HG02884 (cell line): ENCODE measurements around the gene PCNX1.
A peak's percentile ranks its signal among the peaks of the same experiment; 100 is the strongest.
"Not testable (repeated sequence)": the region's sequence is repeated elsewhere in the genome, so short reads cannot be mapped to it uniquely, and the experiment has no call there.

Experiments
- ATAC-seq: cut with Tn5 transposase; IDR thresholded peaks from one replicate; pipeline ENCODE4 v1.9.1; 2021; ENCODE audit warnings: mild to moderate bottlenecking, moderate library complexity; ENCODE audit not compliant: unreplicated experiment

Gene PCNX1

DNA sequence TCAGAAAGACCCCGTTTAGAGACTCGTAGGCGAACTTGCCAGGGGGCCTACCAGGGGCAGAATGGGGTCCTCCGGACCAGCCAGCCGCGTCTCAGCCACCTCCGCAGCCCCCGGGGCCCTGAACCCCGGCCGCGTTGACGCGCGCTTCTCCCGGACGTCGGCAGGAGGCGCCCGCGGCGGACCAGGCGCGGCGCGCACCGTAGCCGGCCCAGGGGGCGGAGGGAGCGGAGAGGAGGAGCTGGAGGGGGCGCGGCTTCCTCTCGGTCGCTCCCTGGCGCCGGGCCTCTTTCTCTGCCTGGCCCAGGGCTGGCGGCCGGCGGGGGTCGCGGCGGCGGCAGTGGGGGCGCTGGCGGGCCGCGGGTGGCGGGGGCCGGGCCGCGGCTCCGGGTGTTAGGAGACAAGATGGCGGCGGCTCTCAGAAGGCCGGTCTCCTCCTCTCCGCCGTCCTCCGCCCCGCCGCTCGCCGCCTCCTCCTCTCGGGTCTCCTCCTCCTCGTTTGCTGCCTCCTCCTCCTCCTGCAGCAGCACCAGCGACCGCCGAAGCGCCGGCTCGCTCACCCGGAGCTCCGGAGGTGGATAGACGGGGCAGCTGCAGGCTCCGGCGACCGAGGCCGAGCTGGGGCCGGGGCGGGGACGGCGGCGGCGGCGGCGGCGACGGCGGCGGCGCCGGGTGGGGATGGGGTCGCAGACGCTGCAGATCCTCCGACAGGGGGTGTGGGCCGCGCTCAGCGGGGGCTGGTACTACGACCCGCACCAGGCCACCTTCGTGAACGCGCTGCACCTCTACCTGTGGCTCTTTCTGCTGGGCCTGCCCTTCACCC is at the start of gene PCNX1:
Gene PCNX1 (plus strand): TSS at position 284 of the 820 bp plus-strand sequence. CDS start 392 bp downstream, at position 676.
- ATAC-seq = peak; percentile 60

DNA sequence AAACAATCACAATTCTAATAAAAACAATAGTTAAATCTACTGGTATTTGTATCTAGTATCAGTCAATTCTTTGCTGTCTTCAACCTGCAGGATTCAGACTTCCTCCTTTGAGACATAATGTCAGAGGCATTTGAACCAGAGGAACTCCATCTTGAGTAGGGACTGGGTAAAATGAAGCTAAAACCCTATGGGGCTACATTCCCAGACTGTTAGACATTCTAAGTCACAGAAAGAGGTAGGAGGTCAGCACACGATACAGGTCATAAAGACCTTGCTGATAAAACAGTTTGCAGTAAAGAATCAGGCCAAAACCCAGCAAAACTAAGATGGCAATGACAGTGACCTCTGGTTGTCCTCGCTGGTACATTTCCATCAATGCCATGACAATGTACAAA is 49.8 kb upstream of the PCNX1 start:
- ATAC-seq = no peak

DNA sequence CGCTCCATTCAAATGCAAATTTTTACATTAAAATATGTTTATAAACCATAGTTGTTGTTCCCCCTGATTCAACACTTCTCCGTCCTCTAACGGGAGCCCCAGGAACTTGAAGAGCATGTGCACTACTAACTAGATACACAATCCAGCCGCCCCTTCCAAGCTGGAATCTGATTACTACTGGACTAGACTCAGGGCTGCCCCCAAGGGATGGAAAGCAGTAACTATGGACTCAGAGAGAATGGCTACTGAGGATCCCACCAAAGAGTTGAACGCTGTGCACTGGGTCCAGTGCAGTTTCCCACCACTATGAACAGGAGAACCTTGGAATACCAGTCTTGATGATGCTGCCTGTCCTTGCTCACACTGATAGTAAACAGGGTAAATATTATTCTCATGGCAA is 48.6 kb upstream of the PCNX1 start:
- no peak for ATAC-seq

DNA sequence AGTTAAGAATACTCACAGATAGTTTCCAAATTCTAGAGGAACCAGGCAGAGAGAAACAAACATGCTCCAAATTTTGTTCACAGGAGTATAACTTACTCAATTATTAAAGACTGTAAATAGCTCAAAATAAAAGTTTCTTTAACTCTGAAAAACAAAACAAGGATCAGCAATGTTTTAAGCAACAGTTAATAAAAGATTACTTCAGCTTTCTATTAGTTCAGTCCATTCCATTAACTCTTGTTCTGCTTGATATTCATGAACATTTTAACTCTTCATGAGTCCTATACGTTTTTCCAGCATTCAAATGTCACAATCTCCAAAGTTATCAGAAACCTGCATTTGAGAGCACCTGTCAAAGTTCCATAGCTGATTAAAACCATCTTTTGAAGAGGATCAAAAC is 40.3 kb upstream of the PCNX1 start:
- ATAC-seq = not testable (repeated sequence)

DNA sequence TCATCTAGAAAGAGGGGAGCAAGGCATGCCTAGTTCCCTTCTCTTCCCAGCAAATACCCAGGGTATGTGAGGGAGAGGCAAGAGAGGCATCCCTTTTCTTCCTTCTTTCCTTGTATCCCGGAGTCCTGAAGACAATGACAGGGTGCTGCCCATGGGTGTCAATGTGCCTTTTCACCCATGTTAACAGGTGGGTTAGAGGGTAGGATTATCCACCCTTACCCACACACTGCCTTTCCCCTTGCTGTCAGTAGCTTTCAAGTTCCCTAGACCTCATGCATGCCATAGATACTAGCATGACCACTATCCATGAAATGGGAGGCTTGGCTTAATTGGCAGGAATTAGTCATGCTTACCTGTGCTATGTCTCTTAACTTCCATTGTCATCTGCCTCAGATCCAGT is 36.3 kb upstream of the PCNX1 start:
- no peak for ATAC-seq

DNA sequence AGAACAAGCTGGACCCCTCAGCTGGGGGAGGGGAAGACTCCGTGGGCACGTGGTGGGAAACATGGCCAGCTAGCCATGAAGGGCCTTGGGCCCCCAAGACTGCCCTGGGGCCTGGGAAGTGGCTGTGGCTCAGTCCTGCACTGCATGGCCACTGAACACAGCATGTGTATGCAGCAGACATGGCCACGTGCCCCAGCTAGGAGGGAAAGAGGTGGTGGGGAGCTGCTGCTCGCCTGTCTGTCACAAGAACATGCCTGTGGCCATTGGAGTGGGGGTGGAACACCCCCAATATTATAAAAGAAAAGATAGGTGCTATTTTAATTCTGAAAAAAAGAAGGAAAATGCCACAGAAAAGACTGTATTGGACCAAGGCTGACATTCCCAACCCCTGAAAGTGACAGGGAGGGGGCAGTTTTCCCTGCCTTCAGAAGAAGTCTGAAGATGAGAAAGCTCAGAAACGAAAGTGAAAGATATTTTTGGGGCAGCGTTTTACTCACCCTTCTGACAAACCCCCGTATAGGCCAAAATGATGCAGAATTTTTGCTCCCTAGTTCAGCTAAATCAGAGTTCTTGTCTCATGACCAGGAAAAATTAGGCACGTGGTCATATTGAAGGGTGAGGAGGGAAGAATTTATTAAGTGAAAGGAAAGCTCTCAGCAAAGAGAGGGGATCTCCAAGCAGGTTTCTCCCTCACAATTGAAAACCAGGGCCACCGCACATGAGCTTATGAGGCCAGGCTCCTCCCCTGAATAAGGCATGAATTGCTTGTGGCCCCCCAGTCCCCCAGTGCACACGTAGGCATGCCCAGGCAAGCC is 35.2 kb upstream of the PCNX1 start:
- ATAC-seq = no peak

DNA sequence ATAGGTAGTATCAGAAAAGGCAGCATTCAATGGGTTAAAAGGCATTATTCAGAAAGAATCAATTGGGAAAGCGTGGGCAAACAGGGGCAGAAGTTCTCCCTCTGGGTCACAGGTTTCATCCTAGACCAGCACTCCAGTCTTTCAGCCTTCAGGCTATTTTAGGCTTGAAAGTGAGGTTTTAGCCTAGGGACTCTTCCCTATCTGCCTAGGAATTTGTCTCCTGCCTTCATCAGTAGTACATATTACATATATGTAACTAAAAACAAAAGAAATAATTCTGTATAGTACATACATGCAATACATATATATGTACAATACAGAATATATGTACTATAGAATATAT is 34.6 kb upstream of the PCNX1 start:
- no peak for ATAC-seq

DNA sequence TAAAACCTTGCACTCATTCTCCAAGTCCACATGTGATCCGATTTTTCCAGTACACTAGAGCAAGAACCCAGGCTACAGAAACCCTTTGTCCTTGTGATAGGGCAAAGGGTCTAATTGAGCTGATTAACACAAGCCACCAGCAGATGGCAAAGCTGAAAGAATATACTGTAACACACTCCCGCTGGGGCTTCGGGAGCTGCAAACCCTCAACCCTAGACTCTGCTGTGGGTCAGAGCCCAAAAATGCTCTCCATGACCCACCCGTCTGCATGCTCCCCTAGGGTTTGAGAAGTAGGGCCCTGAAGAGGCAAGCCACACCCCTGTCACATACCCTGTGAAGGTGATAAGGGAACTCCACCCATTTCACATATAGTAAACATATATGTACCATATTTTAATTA is 33.6 kb upstream of the PCNX1 start:
- no peak for ATAC-seq

DNA sequence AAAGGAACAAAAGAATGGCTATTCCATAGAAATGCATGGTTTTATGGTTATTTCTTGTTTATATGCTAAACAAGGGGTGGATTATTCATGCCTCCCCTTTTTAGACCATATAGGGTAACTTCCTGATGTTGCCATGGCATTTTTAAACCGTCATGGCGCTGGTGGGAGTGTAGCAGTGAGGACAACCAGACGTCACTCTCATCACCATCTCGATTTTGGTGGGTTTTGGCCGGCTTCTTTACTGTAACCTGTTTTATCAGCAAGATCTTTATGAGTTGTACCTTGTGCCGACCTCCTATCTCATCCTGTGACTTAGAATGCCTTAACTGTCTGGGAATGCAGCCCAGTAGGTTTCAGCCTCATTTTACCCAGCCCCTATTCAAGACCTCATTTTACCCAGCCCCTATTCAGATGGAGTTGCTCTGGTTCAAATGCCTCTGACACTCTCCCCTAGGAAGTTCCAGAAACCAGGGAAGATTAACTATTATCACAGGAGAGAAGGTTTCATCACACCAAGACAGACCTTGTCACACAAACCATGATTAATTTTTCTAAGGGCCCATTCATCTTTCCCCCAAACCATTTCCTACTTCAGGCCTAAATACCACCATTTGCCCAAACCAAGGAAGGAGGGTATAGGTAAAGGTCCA is 31.3 kb upstream of the PCNX1 start:
- ATAC-seq = not testable (repeated sequence)

DNA sequence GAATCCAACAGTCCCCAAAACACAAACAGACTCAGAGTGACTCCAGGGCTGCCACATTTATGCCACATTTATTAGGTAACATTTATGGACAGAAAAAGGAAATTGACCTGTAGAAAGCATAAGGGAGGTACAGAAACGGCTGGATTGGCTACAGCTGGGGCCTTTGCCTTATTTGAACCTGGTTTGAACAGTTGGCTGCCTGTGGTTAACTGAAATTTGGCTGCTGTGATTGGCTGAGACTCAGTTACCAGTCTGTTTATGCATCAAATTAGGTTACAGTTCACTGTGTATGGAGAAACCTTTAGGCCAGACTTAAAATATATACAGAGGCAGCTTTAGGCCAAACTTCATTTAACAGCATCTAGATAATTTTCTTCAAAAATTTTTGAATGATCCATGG is 27.8 kb upstream of the PCNX1 start:
- no peak for ATAC-seq

DNA sequence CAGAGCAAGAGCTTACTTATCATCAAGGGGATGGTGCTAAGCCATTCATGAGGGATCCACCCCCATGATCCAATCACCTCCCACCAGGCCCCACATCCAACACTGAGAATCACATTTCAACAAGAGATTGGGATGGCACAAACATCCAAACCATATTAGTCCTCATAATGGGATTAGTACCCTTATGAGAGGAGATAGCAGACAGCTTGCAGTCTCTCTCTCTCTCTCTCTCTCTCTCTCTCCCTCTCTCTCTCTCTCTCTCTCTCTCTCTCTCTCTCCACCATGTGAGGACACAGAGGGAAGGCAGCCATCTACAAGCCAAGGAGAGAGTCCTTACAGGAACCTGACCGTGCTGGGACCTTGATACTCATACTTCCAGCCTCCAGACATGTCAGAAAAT is 26.4 kb upstream of the PCNX1 start:
- ATAC-seq = not testable (repeated sequence)

DNA sequence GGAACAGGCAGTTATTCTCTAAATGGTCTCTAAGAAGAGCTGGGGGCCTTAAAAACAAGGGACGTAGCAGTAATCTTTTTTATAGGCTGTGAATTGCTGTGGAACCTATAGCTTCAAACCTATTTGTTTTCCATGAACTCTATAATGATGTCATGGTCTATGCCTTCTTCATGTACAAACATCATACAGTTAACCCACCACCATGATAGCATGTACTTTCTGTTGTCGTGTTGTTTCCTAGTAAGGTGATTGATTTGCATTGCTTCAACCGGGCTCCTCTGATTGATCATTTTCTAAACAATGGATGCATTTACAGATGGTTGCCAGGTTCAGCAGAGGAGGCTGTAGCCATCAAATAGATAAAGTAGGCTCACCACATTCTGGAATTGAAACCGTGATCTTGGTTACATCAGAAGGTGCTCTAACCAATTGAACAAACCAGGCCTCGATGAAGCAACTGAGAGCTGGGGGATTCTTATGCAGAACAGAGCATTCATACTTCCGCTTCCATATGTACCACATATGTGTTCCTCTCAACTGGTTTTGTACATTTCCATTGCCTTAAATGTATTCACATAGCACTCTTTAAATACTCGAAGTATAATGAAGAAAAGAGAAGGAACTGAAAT is 25.6 kb upstream of the PCNX1 start:
- peak; percentile 42 for ATAC-seq

DNA sequence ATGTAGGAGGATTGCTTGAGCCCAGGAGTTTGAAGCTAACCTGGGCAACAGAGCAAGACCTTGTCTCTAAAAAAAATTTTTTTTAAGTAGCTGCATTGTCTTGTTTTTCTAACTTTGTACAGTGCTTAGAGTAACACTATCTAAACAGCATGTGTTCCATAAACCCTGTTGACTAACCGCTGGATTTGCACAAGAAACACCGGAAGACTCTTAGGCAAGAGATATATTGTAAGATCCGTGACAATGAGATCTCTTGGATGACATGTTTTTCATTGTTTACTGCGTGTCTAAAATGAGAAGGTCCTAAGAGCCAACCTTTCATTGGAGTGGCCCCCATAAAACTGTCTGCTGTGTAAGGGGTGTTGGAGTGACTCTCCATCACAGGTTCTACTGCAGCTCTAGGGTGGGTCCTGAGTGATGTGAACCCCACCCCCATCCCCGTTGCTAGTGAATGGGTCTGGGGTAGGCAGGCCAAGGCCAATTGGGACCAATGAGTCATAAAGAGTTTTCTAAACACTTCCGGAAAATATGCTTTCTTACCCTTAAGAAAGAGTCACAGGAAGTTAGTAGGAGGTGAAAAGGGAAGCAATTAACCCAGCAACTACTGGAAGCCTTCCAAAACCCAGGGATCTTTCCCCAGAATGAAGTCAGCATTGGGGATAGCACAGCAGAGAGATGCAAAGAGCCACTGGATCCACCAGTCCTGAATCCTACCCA is 24.3 kb upstream of the PCNX1 start:
- no peak for ATAC-seq

DNA sequence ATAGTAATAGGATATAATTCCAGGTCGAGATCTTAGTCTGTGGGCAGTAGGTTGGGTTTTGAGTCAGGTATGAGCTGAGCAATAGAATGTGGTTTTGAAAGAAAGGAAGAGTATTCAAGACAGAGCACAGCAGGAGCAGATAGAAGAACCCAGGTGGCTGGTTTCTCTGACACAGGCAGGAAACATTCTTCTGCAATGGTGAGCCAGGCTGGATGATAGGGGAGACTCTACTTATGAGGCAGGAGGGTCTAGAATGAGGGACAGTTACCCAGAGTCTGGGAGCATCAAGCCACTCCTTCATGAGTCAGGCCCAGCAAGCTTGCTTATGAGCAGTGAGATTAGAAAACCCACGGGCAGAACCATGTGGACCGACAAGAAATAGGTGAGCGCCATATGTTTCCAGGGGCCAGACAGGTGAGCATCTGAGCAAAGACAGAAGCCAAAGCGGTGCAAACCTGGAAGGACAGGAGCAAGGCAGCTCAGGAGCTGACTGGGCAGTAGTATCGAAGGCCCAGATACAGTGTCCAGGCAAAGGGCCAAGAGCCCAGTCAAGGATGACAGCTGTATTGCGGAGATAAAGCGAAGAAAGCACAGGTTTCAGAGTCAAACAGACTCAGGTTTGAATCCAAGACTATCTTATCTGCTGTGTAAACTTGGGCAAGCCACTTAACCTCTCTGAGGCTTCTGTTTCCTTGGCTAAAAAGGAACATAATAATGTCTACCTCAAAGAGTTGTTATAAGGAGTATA is 22.5 kb upstream of the PCNX1 start:
- no peak for ATAC-seq

DNA sequence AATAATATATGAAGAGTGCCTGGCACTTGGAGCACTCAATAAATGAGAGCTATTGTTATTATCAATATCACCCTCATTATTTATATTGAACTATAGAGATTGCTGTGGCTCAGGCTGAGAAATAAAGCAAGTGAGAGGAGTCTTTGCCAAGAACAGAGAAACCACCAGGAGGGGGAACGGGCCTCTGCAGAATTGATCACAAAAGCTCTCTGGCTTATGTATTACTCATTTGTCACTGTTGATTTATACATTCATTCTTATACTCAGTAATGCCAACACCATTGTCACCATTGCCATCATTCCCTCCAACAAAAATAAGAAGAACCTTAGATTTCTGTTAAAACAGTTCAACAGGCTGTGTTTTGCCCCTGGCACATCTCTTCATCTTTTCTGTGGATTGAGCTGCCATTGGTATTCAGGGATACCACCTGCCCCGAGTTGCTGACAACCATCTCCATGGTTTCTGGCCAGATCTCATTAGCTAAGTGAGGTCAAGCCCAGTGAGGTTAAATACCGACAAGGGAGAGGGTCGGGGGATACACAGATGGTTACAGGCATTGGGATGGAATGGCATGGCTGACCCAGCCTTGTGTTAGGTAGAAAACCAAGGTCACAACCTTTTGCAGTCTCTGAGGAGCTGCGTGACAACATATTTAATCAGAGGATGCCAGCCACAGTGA is 21.8 kb upstream of the PCNX1 start:
- ATAC-seq = no peak

DNA sequence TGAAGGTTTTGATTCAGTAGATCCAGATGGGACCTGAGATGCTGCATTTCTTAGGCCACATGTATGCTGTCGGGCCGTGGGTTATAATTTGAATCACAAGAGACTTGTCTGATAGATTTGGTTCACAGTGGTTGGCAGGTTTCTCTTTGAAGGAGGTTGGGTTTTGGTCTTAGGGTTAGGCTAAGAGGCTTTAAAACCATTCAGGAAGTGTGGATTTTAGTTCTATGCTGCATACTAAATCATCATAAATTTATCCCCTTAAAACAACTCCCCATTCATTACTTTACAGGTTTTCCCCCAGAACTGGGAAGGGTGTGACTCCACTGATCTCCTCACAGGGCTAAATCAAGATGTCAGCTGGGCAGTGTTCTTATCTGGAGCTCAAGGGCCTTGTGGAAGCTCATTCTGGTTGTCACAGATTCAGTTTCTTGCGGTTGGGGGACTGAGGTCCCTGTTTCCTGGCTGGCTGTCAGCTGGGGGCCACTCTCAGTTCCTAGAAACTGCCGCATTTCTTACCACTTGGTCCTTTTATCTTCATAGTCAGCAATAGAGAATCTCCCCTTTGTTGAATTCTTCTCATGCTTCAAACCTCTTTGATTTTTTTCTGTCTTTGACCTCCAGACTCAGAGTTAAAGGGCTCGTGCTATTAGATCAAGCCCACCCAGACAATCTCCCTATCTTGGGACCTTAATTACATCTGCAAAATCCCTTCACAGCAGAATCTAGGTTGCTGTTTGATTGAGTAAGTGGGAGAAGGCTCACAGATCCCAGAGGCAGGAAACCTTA is 20.6 kb upstream of the PCNX1 start:
- peak; percentile 33 for ATAC-seq

DNA sequence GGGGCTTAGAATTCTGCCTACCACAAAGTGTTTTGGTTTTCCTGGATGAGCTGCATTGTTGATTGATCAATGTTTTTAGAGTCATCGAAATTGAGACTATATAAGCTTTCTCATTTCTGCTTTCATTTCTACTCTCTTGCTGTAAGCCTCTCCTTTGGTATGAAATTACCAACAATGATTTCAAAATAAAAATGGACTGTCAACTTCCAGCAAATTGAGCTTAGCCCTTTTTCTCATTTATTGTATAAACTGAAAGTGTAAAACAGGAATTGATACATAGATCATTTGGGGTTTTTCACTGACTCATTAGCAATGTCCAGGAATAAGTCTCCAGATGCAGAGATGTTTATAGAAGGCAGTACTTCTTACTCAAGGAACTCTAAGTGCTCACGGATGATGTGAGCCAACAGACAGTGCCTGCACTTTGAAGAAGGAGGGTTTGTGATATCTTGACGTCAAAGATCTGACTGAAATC is 20.0 kb upstream of the PCNX1 start:
- ATAC-seq = peak; percentile 43

DNA sequence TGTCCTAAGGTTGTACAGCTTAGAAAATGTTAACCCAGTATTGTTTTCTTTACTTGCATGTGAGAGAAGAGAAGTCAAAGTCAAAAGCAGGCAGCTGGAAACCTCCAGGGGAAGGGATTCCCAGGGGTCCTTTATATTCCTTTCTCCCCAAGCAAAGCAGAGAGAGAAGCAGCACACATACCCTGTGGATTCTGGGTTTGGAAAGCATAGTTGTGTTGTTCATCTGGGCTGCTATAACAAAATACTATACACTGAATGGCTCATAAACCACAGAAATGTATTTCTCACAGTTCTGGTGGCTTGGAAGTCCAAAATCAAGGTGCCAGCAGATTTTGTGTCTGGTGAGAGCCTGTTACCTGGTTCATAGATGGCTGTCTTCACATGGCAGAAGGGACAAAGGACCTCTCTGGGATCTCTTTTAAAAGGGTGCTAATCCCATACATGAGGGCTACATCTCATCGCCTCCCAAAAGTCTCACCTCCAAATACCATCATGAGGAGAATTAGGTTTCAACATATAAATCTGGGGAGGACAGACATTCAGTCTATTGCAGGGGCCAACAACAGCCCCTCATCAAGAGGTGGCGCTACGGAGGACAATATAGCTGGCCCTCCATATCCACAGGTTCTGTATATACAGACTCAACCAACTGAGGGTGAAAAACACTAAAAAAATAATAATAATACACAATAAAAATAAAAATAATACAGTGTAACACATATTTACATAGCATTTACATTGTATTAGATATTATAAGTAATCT is 19.3 kb upstream of the PCNX1 start:
- ATAC-seq = no peak
